Neural cell (in vitro differentiated cells): ENCODE results near the gene MYOCOS. TPM values are rescaled to one million over a fixed set of nuclear protein-coding genes. Genes with fewer than 3 reads are reported as not detected.

ENCODE experiments used
- H2AFZ ChIP-seq: fragments of 200-600, 300-800 bp; sonication (generic), shearing (Covaris generic); 2 replicates; pipeline ENCODE4 v1.6.0; 2014; ENCODE audit warnings: low read depth, mild to moderate bottlenecking, antibody characterized with exemption, low read length, moderate library complexity
- H3F3A ChIP-seq: fragments of 200-600 bp; shearing (Covaris generic); 2 replicates; pipeline ENCODE4 v1.6.1; 2016; ENCODE audit warnings: mild to moderate bottlenecking, moderate library complexity, mixed read lengths, antibody characterized with exemption, low read length; ENCODE audit not compliant: insufficient read depth, poor library complexity, severe bottlenecking
- H3K27ac ChIP-seq: fragments of 200-600, 300-800 bp; sonication (generic), shearing (Covaris generic); 2 replicates; pipeline ENCODE4 v1.5.1; 2014; ENCODE audit warnings: mild to moderate bottlenecking, low read length, moderate library complexity
- H3K27me3 ChIP-seq: fragments of 300-800, 200-600 bp; sonication (generic), shearing (Covaris generic); 2 replicates; pipeline ENCODE4 v1.6.0; 2014; ENCODE audit warnings: mild to moderate bottlenecking, low read depth, low read length, moderate library complexity; ENCODE audit not compliant: insufficient read depth
- H3K36me3 ChIP-seq: fragments of 300-800, 200-600 bp; sonication (generic), shearing (Covaris generic); 2 replicates; pipeline ENCODE4 v1.5.1; 2014; ENCODE audit warnings: mild to moderate bottlenecking, antibody characterized with exemption, low read length, moderate library complexity; ENCODE audit not compliant: insufficient read depth
- H3K4me2 ChIP-seq: fragments of 300-800, 200-600 bp; sonication (generic), shearing (Covaris generic); 2 replicates; pipeline ENCODE4 v1.6.0; 2014; ENCODE audit warnings: mild to moderate bottlenecking, low read length
- H3K4me3 ChIP-seq: fragments of 300-800, 200-600 bp; sonication (generic), shearing (Covaris generic); 2 replicates; pipeline ENCODE4 v1.5.1; 2014; ENCODE audit warnings: mild to moderate bottlenecking, low read length, moderate library complexity
- H3K79me2 ChIP-seq: fragments of 200-600 bp; shearing (Covaris generic); replicated peaks from 2 replicates; pipeline ENCODE4 v1.6.0; 2014; ENCODE audit warnings: mild to moderate bottlenecking, low read length, moderate library complexity; ENCODE audit not compliant: insufficient read depth
- H3K9ac ChIP-seq: fragments of 300-800, 200-600 bp; sonication (generic), shearing (Covaris generic); 2 replicates; pipeline ENCODE4 v1.6.1; 2016; ENCODE audit warnings: mild to moderate bottlenecking, low read length, mixed read lengths
- H3K9me2 ChIP-seq: fragments of 200-600 bp; shearing (Covaris generic); 2 replicates; pipeline ENCODE4 v1.6.1; 2016; ENCODE audit warnings: mild to moderate bottlenecking, low read length, mixed read lengths; ENCODE audit not compliant: insufficient read depth
- H3K9me3 ChIP-seq: fragments of 200-600, 300-800 bp; sonication (generic), shearing (Covaris generic); 2 replicates; pipeline ENCODE4 v1.6.1; 2016; ENCODE audit warnings: mild to moderate bottlenecking, mixed run types, low read length, moderate library complexity, mixed read lengths
- H4K20me1 ChIP-seq: fragments of 200-600 bp; shearing (Covaris generic); 2 replicates; pipeline ENCODE4 v1.6.1; 2016; ENCODE audit warnings: mild to moderate bottlenecking, mixed run types; ENCODE audit not compliant: insufficient read depth
- CTCF ChIP-seq: fragments of 450-650 bp; IDR thresholded peaks from 2 replicates; pipeline ENCODE4 v1.5.1; 2014; ENCODE audit warnings: antibody characterized with exemption, mild to moderate bottlenecking, moderate library complexity; ENCODE audit not compliant: poor library complexity, severe bottlenecking
- EP300 ChIP-seq: fragments of 450-650 bp; conservative IDR thresholded peaks from 2 replicates; pipeline ENCODE4 v1.6.1; 2014; ENCODE audit warnings: antibody characterized with exemption, mild to moderate bottlenecking, moderate library complexity; ENCODE audit not compliant: poor library complexity, severe bottlenecking
- EZH2 ChIP-seq: fragments of 200-600, 300-800 bp; shearing (Covaris generic), sonication (generic); IDR thresholded peaks from 2 replicates; pipeline ENCODE4 v1.6.1; 2014; ENCODE audit warnings: antibody characterized with exemption, low read length, borderline replicate concordance, mild to moderate bottlenecking; ENCODE audit not compliant: insufficient read depth, poor library complexity, severe bottlenecking
- MXI1 ChIP-seq: fragments of 450-650 bp; conservative IDR thresholded peaks from 2 replicates; pipeline ENCODE4 v1.6.1; 2014; ENCODE audit warnings: antibody characterized with exemption, mild to moderate bottlenecking; ENCODE audit not compliant: poor library complexity, severe bottlenecking
- POLR2AphosphoS5 ChIP-seq: IDR thresholded peaks from 2 replicates; pipeline ENCODE4 v1.6.1; 2012
- RAD21 ChIP-seq: fragments of 450-650 bp; conservative IDR thresholded peaks from 2 replicates; pipeline ENCODE4 v1.6.1; 2014; ENCODE audit warnings: antibody characterized with exemption, mild to moderate bottlenecking, moderate library complexity
- REST ChIP-seq: IDR thresholded peaks from 2 replicates; pipeline ENCODE4 v1.6.1; 2012; ENCODE audit warnings: borderline replicate concordance
- SMC3 ChIP-seq: fragments of 450-650 bp; conservative IDR thresholded peaks from 2 replicates; pipeline ENCODE4 v1.6.1; 2014; ENCODE audit warnings: antibody characterized with exemption, mild to moderate bottlenecking, moderate library complexity; ENCODE audit not compliant: poor library complexity
- TAF1 ChIP-seq: IDR thresholded peaks from 2 replicates; pipeline ENCODE4 v1.6.1; 2012; ENCODE audit warnings: low read depth
- polyA plus RNA-seq: library from polyadenylated mRNA; depleted of rRNA; stranded (reverse); fragments of >200 nt; gene quantifications from 2 replicates; pipeline ENCODE4 v1.2.3, GENCODE V29; 2014

The MYOCOS gene
- polyA plus RNA-seq, 1 donor from 2014 or later = not detected

GRCh38 chr1:171606402-171606941 is 15.6 kb upstream of the MYOCOS start:
- Histone ChIP-seq H3K27me3 (no peaks in the 10 kb centered on the region), H3F3A (no peaks in the 10 kb centered on the region), H3K9ac (no peak overlapping the region), H3K4me3 (no peak overlapping the region), H3K9me3 (no peaks in the 10 kb centered on the region), H2AFZ (no peak overlapping the region), H3K4me2 (no peak overlapping the region), H3K79me2 (no peaks in the 10 kb centered on the region), H3K36me3 (no peaks in the 10 kb centered on the region), H3K9me2 (no peaks in the 10 kb centered on the region), H4K20me1 (no peaks in the 10 kb centered on the region), H3K27ac (no peak overlapping the region)
- TF ChIP-seq SMC3 (no peak), CTCF (no peak), MXI1 (no peak), EP300 (no peak), EZH2 (no peak), POLR2AphosphoS5 (no peak), TAF1 (no peak), RAD21 (no peak), REST (no peak)

- no peak overlapping the region for H2AFZ ChIP-seq
- no peaks in the 10 kb centered on the region for H3K27me3 ChIP-seq
- H3K27ac ChIP-seq = no peak overlapping the region
- H3K9ac ChIP-seq = no peak overlapping the region
- H3K9me3 ChIP-seq = no peaks in the 10 kb centered on the region
- H3K79me2 ChIP-seq = no peaks in the 10 kb centered on the region
- no peak overlapping the region for H3K4me2 ChIP-seq
- no peaks in the 10 kb centered on the region for H4K20me1 ChIP-seq
- H3K4me3 ChIP-seq = no peak overlapping the region
- no peaks in the 10 kb centered on the region for H3K9me2 ChIP-seq
- TF ChIP-seq CTCF (no peak), POLR2AphosphoS5 (no peak), TAF1 (no peak), EZH2 (no peak)
- no peaks in the 10 kb centered on the region for H3K36me3 ChIP-seq
- no peaks in the 10 kb centered on the region for H3F3A ChIP-seq
These were observed 11.7 kb upstream of the MYOCOS start for GRCh38 chr1:171610385-171610784.
